GM19240 (cell line): ENCODE measurements around the gene BCAS3.
"Not testable (repeated sequence)": the region's sequence is repeated elsewhere in the genome, so short reads cannot be mapped to it uniquely, and the experiment has no call there.

Experiments
- DNase-seq: peaks from one replicate; pipeline ENCODE4 v3.0.0; 2011; ENCODE audit warnings: low spot score; ENCODE audit not compliant: insufficient read length

BCAS3 gene

DNA sequence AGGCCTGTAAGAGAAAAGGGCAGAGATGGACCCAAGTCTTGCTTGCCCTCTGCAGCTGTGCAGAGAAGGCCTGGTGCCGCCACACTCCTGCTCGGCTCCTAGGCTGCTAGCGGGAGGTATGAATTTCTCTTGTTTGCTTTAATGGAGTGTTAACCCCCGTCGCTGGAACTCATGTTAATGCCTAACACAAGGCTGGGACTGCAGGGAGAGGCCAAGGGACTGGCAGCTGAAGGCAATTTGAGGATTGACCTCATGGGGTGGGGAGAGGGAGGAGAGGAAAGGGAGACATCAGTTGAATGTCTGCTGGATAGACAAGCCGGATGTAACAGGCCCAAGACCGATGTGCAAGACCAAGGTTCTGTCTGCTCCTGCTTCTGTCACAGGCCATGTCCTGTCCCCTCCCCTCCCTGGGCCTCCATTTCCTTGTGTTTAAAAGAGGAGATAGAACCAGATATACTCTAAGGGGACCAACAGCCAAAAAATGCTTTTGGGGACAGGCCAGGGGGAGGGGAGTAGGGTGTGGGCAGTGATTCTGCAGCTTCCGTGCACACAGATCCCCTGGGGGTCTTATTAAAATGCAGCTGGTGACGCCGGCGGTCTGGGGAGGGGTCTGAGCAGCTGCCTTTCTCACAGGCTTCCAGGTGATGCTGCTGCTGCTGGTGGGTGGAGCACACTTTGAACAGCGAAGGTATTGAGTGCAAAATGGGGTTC is 675.3 kb downstream of the BCAS3 start:
- DNase-seq, result no peak

GRCh38 chr17:61353615-61354014 is 676.0 kb downstream of the BCAS3 start:
- no peak for DNase-seq

- no peak for DNase-seq
Observed at GRCh38 chr17:61354895-61355874, 677.5 kb downstream of the BCAS3 start.

DNA sequence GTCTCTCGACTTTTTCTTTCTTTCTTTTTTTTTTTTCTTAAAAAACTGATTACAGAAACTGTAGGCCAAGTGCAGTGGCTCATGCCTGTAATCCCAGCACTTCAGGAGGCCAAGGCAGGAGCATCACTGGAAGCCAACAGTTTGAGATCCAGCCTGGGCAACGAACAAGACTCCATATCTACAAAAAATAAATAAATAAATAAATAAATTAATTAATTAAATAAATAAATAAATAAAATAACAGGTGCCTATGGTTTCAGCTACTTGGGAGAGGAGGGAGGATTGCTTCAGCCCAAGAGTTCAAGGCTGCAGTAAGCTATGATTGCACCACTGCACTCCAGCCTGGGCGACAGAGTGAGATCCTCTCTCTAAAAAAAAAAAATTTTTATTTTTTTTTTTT is 679.4 kb downstream of the BCAS3 start:
- DNase-seq, result not testable (repeated sequence)

DNA sequence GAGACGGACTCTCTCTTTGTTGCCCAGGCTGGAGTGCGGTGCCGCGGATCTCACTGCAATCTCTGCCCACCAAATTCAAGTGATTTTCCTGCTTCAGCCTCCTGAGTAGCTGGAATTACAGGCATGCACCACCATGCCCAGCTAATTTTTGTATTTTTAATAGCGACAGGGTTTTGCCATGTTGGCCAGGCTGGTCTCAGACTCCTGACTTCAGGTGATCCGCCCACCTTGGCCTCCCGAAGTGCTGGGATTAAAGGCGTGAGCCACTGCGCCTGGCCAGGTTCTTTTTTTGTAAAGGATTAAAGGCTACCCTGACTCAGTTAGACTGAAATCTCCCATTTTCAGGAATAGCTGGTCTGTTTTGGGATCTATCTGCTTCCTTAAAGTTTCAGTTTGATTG is 681.9 kb downstream of the BCAS3 start:
- DNase-seq, result not testable (repeated sequence)

GRCh38 chr17:61360318-61360943 is 682.8 kb downstream of the BCAS3 start:
- DNase-seq, result no peak

DNA sequence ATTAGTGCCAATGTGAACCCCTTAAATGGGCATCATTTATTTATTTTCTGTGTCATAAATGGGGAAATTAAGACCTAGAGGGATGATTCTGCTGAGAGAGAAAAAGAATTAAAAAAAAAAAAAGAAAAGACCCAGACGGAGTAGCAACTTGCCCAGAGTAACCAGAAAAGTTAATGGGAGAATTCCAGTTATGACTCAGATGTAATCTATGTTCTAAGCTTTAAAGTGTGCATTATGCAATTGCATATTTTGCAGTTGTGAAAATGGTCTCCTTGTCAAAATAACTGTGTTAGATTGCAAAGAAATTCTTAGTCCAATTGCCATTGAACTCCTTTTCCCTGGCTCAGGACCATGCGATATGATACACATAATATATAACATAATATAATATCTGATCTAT is 683.4 kb downstream of the BCAS3 start:
- no peak for DNase-seq

DNA sequence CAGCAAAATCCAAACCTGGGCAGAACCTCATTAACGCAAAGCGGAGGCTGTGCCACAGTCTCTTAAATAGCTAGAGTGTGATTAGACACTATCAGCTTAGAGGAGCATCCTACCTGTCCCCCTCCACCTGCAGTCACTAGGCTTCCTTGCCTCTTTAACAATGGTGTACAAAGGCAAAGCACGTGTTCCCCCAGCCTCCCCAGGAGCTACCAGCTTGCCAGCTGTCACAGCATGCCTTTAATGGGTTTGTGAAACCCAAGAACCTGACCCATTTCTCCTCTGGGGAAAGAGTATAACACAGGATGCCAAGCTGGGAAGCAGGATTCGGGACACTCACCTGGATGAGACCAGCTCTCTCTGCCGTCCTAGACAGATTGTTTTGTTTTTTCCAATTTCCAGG is 684.7 kb downstream of the BCAS3 start:
- no peak for DNase-seq

GRCh38 chr17:61362852-61363600 is 685.4 kb downstream of the BCAS3 start:
- DNase-seq, result no peak

GRCh38 chr17:61363601-61364462 is 686.2 kb downstream of the BCAS3 start:
- DNase-seq, result no peak

- no peak for DNase-seq
Observed at GRCh38 chr17:61364463-61364846, 686.8 kb downstream of the BCAS3 start.

DNA sequence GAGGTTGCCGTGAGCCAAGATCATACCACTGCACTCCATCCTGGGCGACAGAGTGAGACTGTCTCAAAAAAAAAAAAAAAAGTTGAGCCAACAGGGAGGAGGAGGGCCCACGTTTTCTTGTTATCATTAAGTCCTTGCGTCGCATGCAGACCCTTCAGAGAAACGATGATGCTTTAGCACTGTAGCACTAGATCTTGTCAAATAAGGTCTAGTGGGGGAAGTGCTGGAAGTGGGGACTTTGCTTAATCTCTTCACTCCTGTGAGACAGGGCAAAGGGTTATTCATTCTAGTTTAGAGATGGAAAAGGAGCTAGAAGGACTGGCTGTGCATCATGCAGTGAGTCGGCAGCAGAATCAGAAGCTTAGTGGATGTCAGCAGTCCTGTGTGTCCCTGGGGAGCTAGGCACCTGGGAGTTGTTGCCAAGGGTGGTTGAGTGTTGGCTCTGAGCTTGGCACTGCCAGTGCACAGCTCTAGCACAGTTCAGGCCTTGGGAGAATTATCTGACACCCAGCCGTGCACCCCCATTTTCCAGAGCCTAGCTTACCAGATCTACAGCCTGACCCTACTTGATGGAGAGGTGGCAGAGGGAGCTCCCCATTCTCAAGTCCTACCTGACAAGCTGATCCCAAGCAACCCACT is 688.5 kb downstream of the BCAS3 start:
- no peak for DNase-seq

DNA sequence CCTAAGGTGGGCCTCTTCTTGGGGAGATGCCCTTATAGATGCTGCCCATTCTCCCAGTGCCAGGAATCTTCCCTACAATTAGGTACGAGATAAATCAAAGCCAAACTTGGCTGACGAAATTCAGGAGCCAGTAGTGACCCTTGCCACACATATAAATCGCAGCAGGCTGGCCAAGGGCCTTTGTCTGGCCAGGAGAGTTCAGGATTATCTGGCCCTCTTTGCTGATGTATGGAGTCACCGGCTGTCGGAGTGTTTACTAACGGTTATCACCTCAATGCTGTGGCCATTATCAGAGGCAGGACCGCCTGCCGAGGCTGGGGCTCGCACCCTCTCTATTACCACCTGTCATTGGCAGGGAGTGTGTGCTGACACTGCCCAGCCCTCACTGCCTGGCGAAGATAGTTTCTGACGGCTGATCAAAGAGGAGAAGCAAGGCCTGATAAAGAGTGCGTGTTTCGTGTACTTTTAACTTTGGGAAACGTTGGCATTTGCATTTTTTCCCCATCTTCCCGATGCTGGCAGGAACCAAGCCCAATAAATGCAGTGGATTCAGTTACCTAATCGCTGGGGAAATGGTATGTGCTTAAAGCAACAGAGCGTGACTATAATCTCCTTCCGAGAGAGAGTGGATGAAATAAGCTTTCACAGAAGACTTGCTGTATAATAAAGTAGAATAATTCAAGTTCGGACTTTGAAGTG is 689.2 kb downstream of the BCAS3 start:
- DNase-seq, result no peak

GRCh38 chr17:61368049-61368831 is 690.6 kb downstream of the BCAS3 start:
- DNase-seq, result no peak

GRCh38 chr17:61368832-61369450 is 691.3 kb downstream of the BCAS3 start:
- DNase-seq, result no peak

DNA sequence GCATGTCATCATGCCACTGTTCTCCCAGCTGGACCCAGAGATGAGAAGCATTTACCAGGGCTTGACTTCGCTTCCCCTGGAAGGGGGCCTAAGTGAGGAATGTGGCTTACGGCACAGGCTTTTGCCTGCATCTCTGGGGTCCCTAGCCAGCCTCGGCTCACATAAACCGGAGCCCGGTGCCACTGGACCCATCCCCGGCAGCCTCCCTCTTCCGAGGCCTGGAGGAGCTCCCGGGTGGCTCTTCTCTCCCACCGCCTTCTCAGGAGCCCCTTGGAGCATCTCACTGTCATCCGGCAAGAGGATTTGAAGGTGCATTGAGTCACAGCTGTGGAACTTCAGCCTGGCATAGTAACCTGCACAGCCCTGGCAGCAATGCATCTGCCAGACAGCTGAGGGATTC is 692.1 kb downstream of the BCAS3 start:
- DNase-seq, result no peak

GRCh38 chr17:61371179-61371578 is 693.5 kb downstream of the BCAS3 start:
- no peak for DNase-seq

- no peak for DNase-seq
Observed at GRCh38 chr17:61371606-61372005, 694.0 kb downstream of the BCAS3 start.
